ENCODE data around the gene LEF1.

LEF1 gene

GRCh38 chr4:108116423-108117168 is 52.1 kb downstream of the LEF1 start:
- TF ChIP-seq ZNF8 (CRISPR knock-in tag; IDR thresholded peaks at IDR 0.05) (no peak), CSRNP3 (CRISPR knock-in tag; IDR thresholded peaks at IDR 0.05) (no peak), GLIS3 (CRISPR knock-in tag; IDR thresholded peaks at IDR 0.05) (no peak), POU6F1 (CRISPR knock-in tag; IDR thresholded peaks at IDR 0.05; ENCODE audit: borderline replicate concordance, low read depth) (no peak), ARNTL (CRISPR knock-in tag; IDR thresholded peaks at IDR 0.05; ENCODE audit: borderline replicate concordance, low read depth) (no peak), ZNF70 (CRISPR knock-in tag; IDR thresholded peaks at IDR 0.05) (no peak), ZC3H10 (CRISPR knock-in tag; IDR thresholded peaks at IDR 0.05) (no peak), TSHZ2 (CRISPR knock-in tag; IDR thresholded peaks at IDR 0.05) (no peak), ESRRG (CRISPR knock-in tag; IDR thresholded peaks at IDR 0.05) (no peak), ISL1 (CRISPR knock-in tag; IDR thresholded peaks at IDR 0.05) (no peak), ZFP3 (CRISPR knock-in tag; IDR thresholded peaks at IDR 0.05) (no peak), ZNF565 (CRISPR knock-in tag; conservative IDR thresholded peaks at IDR 0.05; ENCODE audit: low read depth) (no peak), PPARA (CRISPR knock-in tag; IDR thresholded peaks at IDR 0.05; ENCODE audit: borderline replicate concordance) (no peak), TOX (CRISPR knock-in tag; IDR thresholded peaks at IDR 0.05; ENCODE audit: borderline replicate concordance) (no peak), CSDC2 (CRISPR knock-in tag; IDR thresholded peaks at IDR 0.05) (no peak), OSR1 (CRISPR knock-in tag; IDR thresholded peaks at IDR 0.05) (no peak), ZFP30 (CRISPR knock-in tag; IDR thresholded peaks at IDR 0.05) (no peak), SNAI2 (CRISPR knock-in tag; IDR thresholded peaks at IDR 0.05) (no peak)
- no peak for ATAC-seq

- TF ChIP-seq RARB (CRISPR knock-in tag; IDR thresholded peaks at IDR 0.05) (no peak), CSDC2 (CRISPR knock-in tag; IDR thresholded peaks at IDR 0.05) (no peak), ZNF70 (CRISPR knock-in tag; IDR thresholded peaks at IDR 0.05) (no peak), BACH2 (CRISPR knock-in tag; IDR thresholded peaks at IDR 0.05; ENCODE audit: borderline replicate concordance) (no peak), CREB5 (CRISPR knock-in tag; IDR thresholded peaks at IDR 0.05; ENCODE audit: low read depth) (no peak)
- ATAC-seq: no peak
These were observed 53.6 kb downstream of the LEF1 start for GRCh38 chr4:108115168-108115526.

- ATAC-seq: no peak
- TF ChIP-seq ISL1 (CRISPR knock-in tag; IDR thresholded peaks at IDR 0.05): no peak
- no peak for TF ChIP-seq RARB (CRISPR knock-in tag; IDR thresholded peaks at IDR 0.05)
- no peak for TF ChIP-seq ZNF70 (CRISPR knock-in tag; IDR thresholded peaks at IDR 0.05)
- no peak for TF ChIP-seq TOX (CRISPR knock-in tag; IDR thresholded peaks at IDR 0.05; ENCODE audit: borderline replicate concordance)
These were observed 54.2 kb downstream of the LEF1 start for GRCh38 chr4:108114503-108114902.

- ATAC-seq: no peak
- TF ChIP-seq ZNF70 (CRISPR knock-in tag; IDR thresholded peaks at IDR 0.05) (peak; percentile 81), POU6F1 (CRISPR knock-in tag; IDR thresholded peaks at IDR 0.05; ENCODE audit: borderline replicate concordance, low read depth) (no peak)
These were observed 55.5 kb downstream of the LEF1 start for GRCh38 chr4:108113229-108113628.

Measured in SK-N-SH treated with all-trans-retinoic acid at 6 μM for 48 hours (cell line).